ENCODE results near the gene PNMA1.

Gene PNMA1

DNA sequence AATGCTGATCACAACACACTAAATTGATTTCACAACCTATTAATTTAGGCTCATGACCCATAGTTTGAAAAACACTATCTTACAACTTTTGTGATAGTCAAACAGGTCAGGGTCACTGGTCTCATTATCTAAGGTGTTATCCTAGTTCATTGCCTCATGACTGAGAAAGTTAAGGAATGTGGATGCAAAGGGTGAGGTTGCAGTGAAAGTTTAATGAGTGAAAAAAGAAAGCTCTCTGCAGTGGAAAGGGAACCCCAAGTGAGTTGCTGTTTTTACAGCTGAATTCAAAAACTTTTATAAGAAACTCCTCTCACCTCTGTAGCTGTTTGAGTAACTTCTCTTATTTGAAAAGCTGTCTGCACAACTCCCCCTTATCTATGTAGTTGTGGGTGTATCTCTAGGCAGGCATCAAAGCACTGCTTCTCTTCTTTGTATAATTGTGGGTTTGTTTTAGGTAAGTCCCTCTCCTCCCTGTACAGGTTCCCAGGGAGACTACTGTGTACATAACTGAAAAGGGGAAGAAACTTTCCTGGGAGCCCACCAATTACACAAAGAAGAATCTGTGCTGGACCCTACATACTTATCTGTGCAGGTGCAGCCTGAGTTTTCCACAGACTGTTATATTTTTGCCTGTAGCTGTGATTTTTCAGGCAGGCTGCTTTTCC lies 50.5 kb downstream of the PNMA1 start:
- DNase-seq (ENCODE audit: low spot score), result no peak

- DNase-seq (ENCODE audit: low spot score), result peak; percentile 59
Measured at GRCh38 chr14:73662487-73662943, 51.7 kb downstream of the PNMA1 start.

- no peak for DNase-seq (ENCODE audit: low spot score)
Measured at GRCh38 chr14:73661872-73662271, 52.3 kb downstream of the PNMA1 start.

Measured in D341Med (cell line).